Ramos (cell line): ENCODE data around the gene VPS51.
"Not testable (repeated sequence)": the region's sequence is repeated elsewhere in the genome, so short reads cannot be mapped to it uniquely, and the experiment has no call there.

Experiments used
- in situ Hi-C: fragments of 300-500 bp; cut with MboI; formaldehyde crosslinking; loops from one replicate; pipeline ENCODE4 v1.14.3; 2022; ENCODE audit warnings: low sequenced_read_pairs; ENCODE audit not compliant: unreplicated experiment

The VPS51 gene

DNA sequence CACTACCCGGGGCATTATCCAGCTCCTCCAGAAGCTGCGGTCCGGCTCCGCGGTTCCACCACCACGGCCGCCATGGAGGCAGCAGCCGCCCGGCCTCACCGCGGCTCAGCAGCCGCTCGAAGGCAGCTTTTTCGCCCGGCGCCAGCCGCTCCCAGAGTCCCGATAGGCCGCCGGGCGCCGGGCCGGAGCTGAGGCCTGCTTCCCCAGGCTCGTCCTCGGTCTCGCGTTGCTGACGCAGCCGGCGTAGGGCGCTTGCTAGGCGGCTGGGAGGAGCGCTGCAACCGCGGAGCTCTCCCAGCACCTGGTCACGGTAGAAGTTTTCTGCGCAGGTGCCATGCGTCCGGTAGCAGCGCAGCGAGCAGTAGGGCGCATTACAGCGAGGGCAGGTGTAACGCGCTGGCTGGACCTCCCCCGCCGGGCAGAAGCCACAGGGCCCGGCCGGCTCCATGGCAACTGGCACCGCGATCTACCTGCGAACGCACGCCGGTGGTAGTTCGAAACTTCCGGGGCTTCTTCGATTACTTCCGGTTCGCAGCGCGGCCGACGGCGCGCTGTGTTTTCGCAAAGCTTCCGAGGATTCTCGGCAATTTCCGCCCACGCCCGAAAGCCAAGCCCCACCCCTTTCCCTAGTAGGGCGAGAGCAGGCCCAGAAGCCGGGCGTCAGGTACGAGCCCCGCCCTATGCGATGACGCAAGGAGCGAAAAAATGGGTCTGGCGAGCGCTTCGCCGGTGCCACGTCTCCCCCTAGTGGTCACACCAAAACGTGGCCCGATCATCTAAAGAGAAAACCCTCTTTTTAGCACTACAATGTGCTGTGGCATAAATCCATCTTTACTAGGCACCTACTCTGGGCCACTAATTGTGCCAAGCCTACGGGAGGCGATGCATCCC lies 21.4 kb downstream of the VPS51 start, which contains the start of gene ZNHIT2:
Gene ZNHIT2, minus strand, starts transcription at position 496 of the 891 bp plus-strand sequence. Its CDS starts 48 bp downstream, at position 448.
- in situ Hi-C loops = no loop called here

DNA sequence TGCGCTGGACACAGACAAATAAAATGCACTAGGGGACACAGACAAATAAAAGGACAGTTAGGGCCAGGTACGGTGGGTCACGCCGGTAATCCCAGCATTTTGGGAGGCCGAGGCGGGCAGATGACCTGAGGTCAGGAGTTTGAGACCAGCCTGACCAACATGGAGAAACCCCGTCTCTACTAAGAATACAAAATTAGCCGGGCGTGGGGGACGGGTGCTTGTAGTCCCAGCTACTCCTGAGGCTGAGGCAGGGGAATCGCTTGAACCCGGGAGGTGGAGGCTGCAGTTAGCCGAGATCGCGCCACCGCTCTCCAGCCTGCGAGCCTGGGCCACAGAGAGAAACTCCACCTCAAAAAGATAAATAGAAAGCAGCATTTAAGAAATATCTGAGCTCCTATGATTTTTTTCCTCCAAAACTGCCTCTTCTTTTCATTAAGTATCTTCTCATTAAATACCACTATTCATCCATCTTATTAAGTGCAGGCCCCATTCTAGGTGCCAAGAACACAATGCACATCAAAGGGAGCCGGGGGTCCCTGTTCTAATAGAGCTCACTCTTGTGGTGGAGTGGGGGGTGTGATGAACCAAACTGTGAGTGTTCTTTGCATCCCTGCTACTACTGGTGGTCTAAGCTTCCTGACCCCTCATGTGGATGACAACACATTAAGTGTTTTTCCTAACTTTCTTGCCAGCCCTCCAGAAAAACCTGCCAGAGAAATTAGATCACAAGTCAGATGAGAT lies 22.3 kb downstream of the VPS51 start:
- in situ Hi-C loops = no loop called here

DNA sequence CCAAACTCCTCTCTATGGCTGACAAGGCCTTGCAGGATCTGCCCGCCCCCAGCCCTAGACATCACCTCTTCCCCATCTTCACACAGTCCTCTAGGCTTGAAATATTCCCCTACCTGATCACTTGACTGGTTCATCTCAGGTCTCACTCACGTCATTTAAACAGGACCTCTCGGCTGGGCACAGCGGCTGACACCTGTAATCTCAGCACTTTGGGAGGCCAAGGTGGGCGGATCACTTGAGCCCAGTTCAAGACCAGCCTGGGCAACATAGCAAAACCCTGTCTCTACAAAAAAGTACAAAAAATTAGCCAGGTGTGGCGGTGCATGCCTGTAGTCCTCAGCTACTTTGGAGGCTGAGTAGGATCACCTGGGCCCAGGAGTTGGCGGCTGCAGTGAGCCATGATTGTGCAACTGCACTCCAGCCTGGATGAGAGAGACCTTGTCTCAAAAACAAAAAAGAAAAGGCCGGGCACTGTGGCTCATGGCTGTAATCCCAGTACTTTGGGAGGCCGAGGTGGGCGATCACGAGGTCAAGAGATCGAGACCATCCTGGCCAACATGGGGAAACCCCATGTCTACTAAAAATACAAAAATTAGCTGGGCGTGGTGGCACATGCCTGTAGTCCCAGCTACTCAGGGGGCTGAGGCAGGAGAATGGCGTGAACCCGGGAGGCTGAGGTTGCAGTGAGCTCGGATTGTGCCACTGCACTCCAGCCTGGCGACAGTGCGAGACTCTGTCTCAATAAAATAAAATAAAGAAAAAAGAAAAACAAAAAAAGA lies 23.1 kb downstream of the VPS51 start:
- in situ Hi-C loops = not testable (repeated sequence)

DNA sequence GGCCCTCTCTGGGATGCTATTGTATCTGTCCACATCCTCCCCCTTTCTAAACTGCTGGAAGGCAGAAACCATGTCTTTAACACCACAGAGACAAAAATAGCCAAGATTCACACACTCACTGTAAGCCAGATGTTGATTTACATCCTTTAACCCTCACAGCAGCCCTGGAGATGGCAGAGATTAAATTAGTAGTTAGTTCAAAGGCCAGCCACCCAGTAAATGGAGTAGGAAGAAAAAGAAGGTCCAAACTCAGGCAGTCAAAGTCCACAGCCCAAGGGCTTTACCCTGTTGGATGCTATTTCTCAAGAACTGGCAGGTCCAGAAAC lies 23.6 kb downstream of the VPS51 start:
- in situ Hi-C loops = no loop called here

DNA sequence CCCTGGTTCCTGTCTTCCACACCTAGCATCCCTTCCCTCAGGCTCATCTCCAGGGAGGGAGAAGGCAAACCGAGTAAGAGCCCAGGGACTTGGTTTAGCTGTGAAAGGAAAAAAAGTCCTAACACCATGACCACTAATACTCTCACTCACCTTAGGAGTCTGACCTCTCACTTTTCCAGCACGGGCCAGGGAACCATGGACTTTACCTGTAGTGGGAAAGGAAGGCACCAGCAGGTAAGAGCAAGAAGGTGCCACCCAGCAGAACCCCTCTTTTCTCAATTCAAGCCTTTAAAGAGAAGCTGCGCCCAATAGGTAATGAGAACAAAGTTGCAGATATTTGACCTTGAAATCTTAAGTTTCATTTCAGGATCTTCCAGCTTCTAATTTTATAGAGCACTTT lies 24.8 kb downstream of the VPS51 start:
- in situ Hi-C loops = no loop called here

DNA sequence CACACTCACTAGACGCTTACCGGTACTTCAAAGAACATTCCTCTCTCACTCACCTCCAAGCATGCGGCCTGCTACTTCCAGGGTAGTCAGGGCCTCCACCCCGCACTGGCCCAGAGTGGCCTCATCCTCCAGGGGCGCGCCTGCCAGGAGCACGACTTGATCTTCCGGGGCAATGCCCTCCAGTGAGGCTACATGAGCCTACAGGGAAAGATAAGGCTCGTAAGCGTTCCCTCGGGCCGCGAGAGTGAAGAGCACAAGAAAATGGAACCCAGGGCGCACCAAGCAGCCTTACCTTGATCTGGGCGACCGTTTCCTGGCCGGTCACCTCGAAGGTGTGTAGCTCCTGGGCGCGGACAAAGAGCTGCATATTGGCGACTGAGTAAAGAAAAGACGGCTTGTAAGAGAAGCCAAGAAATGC lies 25.4 kb downstream of the VPS51 start:
- in situ Hi-C loops = no loop called here

DNA sequence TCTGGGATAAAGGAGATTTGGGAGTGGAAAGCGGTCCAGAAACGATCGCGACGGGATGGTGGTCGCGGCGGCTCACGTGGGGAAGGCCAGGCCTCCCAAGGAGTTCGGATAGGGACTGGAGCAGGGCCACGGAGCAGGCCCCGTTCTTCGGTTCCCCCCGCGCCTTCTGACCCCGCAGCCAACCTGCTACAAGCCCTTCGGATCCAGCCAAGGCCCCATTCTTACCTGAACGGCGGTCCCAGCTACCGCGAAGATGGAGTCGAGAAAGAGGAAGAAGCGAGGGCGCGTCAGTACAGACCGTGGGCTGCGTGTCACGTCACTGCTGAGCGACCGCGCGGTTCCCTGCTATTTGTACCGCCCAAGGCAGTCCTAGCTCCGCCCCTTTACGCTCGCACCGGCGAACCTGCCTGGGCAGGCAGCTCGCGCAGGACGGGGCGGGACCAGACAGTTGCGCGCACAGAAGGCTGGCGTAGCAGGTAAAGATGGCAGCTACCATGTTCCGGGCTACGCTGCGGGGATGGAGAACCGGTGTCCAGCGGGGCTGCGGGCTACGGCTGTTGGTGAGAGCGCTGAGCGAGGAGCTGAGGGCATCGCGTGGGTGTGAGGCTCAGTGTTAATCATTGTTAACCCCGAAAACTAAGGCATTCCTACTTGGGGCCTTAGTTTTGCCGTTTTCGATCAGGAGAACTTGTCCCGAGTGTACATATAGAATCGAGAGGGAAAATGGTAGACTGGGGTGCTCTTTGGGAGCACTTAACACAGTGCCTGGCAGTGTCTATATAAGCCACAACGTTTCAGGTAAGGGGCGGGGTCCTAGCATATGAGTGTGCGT lies 26.1 kb downstream of the VPS51 start, which contains the start of the genes FAU and MRPL49:
Gene FAU, minus strand, starts transcription at position 270 of the 832 bp plus-strand sequence. CDS start 321 bp downstream, outside the sequence.
Gene MRPL49, plus strand, starts transcription at position 457 of the 832 bp plus-strand sequence. Its CDS starts 26 bp downstream, at position 483.
- in situ Hi-C loops = no loop called here

DNA sequence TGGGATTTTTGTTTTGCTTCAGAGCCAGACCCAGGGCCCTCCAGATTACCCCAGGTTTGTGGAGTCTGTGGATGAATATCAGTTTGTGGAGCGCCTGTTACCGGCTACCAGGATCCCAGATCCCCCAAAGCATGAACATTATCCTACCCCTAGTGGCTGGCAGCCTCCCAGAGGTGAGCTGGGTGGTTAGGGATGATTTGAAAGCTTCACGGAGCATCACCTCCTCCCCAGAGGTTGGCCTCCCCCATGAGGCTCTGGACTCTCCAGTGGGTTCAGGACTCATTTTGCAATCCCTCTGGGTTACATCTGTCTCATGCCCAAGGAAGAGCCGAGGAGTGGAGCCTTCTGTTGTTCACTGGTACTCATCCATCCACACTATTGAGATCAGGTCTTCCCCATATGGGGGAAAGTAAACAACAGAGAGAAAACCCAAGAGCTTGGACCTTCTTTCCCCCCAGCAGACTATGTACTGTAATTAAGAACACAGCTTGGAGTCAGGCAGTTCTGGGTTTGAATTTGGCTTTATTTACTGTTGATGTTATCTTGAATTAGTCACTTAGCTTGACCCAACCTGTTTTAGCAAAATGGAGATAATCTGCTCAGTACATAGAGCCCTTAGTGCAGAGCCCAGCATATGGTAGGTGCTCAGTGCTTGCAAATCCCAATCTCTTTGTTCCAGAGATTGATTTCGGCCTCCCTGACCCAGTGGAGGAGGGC lies 28.6 kb downstream of the VPS51 start:
- in situ Hi-C loops = loop anchor here (25.0 kb wide), 1 partner anchor 887 kb away; the partner anchor contains the start of genes DNAJC4, FKBP2, NUDT22 and PPP1R14B

DNA sequence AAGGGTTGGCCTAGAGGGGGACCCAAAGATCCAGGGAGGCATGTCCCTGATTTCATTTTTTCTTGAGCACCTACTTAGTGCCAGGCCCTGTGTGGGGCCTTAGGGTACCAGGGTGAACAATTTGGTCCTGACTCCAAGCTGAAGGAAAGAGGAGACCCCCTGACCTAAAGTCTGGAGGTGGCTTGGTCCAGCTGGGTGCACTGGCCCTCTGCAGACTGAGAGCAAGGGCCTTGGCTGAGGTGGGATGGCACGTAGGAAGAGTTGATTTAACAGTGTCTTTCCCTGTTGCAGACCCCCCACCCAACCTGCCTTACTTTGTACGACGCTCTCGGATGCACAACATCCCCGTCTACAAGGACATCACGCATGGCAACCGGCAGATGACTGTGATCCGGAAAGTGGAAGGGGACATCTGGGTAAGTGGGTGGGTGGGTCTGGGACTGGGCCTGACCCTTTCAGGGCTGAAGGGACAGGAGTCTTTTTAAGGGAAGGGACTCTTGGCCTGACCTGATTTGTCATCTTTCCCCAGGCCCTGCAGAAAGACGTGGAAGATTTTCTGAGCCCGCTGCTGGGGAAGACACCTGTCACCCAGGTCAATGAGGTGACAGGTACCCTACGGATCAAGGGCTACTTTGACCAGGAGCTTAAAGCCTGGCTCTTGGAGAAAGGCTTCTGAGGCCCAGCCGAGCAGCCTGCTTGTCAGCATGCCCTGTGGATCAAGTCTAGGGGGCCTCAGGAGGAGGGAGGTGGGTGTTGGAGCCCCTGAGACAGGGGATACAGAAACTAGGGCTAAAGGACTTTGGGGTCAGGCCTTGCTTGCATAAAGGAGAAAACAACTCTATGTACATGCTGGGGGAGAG lies 29.4 kb downstream of the VPS51 start:
- in situ Hi-C loops = loop anchor here (25.0 kb wide), 1 partner anchor 888 kb away; the partner anchor contains the start of genes DNAJC4, FKBP2, NUDT22 and PPP1R14B

DNA sequence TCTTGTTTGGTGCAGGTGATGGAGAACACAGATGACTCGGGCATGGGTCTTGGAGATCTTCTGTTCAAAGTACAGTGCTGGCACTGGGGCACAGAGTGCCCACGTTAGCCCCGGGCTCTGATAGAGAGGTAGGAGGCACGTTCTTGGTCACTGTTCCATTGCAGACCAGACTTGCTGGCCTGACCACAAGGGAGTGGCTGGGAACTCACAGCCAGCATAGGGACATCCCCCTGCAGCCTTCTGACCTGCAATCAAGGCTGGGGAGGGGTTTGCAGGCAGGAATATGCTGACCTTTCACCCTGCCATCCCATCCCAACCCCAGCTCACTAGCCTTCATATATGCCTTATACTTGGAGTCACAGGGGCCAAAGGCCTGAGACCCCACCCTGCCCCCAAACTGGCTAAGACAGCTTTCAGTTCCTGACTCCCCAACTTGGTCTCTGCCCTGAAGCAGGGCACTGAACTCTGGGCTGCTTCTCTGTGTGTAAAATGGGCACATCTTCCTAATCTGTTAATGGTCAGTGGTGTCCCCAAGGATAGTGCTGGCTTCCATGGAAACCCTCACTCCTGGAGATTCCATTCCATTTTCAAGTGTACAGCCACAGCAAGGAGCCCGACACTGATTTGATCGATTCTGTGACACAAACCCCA lies 30.7 kb downstream of the VPS51 start:
- in situ Hi-C loops = loop anchor here (25.0 kb wide), 1 partner anchor 889 kb away; the partner anchor contains the start of genes DNAJC4, FKBP2, NUDT22 and PPP1R14B

DNA sequence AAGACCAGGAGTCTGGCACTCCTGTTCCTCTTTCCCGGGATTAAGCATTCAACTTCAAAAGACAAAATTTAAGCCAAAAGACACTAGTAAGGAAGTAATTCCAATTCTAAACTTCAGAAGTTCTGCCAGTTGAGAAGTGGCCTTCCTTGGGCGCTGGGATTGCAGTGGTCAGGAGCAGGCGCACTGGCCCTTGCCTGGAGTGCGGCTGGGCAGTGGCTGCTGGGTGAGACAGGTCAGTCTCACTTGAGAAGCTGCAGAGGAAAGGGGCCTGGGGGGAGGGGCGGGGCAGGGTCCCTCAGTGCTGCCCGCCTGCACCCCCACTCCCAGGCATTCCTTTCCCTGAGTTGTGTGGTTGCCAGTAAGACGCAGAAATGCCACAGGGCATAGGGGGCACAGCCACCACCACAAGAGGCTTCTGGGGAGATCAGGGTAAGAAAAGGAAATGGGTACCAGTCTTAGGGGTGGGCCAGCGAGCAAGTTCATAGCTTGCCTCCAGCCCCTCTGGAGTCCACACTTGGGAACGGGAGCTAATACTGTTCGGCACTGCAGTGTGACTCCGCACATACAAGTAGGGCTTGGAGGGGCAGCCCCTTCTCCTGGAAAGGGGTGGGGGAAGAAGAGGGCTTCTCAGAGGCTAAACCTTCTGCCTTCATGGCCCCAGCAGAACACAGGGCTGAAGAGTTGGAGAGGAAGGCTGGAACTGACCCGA lies 31.6 kb downstream of the VPS51 start:
- in situ Hi-C loops = loop anchor here (25.0 kb wide), 1 partner anchor 890 kb away; the partner anchor contains the start of genes DNAJC4, FKBP2, NUDT22 and PPP1R14B

DNA sequence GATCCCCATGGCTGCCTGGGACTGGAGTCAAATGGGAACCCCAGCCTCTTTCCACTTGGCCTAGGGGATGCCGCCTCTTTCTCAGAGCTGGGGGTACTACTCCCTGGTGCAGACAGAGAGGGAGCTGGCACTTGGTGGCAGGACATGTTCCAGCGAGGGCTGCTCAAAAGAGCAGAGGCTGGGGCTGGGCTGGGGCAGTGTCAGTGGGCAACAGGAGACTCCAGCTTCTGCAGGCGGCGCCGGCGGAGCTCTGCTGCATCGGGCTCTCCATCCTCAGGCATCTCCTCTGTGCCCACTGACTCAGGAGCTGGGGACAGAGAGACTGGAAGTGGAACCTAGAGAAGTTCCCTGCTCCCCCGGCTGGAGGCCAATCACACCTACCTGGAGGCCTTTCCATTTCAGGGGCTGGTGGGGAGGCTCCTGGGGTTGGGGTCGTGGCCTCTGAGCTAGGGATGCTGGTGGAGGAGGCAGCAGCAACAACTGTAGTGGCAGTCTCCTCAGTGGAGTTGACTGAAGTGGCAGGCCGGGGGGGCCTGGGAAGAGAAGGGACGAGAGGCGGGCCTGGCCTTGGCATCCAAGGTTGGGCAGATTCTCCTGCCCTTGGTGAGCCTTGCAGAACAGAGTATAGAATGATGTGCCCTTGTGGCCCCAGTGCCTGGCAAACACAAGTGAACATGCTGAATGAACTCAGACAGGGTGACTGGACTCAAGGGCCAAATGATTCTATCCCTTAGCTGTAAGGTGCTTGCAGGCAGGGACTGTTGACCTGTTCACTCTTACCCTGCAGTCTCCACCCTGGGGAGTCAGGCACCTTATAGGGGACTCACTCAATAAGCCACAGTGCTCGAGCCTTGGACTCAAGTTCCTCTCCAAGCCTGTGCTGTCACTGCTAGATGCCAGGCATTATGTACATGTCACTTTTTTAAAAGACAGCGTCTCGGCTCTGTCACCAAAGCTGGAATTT lies 32.5 kb downstream of the VPS51 start:
- in situ Hi-C loops = loop anchor here (25.0 kb wide), 1 partner anchor 891 kb away; the partner anchor contains the start of genes DNAJC4, FKBP2, NUDT22 and PPP1R14B

DNA sequence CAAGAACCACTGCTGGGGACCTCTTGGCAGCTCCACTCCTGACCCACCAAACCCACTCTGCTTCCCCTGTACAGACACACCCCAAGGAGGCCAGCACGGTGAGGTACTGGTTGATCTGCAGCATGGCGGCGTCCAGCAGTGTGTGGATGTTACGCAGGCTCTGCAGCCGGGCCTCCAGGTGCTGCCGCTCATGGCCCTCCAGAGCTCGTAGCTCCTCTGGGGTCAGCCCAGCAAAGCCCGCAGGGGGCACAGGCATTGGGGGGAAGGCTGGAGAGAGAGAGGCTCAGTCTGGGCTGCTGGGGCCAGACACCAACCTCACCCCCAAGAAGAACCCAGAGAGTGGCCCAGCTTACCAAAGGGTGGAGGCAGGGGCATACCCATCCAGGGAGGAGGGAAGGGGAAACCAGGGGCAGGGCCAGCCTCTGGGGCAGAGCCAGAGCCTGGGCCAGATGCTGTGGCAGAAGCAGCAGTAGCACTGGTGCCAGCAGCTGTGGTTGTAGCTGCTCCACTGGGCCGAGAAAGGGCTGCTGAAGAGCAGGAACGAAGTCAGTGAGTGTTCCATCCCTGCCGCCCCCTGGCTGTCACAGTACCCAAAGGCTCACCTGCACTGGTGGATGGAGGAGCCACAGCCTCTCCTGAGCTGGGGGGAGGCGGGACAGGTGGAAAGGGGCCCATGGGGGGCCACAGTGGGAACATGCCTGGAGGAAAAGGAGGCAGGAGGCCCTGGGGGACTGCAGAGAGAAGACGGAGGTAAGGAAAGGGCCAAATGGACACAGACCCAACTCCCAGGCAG lies 33.8 kb downstream of the VPS51 start:
- in situ Hi-C loops = loop anchor here (25.0 kb wide), 1 partner anchor 893 kb away; the partner anchor contains the start of genes DNAJC4, FKBP2, NUDT22 and PPP1R14B
